D721Med (cell line): ENCODE data around the gene NR2F1-AS1.

Source experiments
- DNase-seq: peaks from one replicate; pipeline ENCODE4 v3.0.0; 2011; ENCODE audit warnings: low spot score; ENCODE audit not compliant: insufficient read length
- FAIRE-seq: peaks from 2 replicates; lab custom pipeline; 2011; peaks lifted over from hg19 to GRCh38; lab: Jason Lieb, UNC
- TF ChIP-seq, protein P1 (sequence below): IDR thresholded peaks from 2 replicates; pipeline ENCODE4 v1.5.1; 2012; ENCODE audit warnings: mild to moderate bottlenecking, control low read depth; ENCODE audit not compliant: insufficient read depth; ENCODE audit errors: missing control alignments

The NR2F1-AS1 gene

GRCh38 chr5:93503598-93504067 is 77.4 kb downstream of the NR2F1-AS1 start:
- FAIRE-seq (no peak), DNase-seq (no peak)
- TF ChIP-seq, protein P1, sequence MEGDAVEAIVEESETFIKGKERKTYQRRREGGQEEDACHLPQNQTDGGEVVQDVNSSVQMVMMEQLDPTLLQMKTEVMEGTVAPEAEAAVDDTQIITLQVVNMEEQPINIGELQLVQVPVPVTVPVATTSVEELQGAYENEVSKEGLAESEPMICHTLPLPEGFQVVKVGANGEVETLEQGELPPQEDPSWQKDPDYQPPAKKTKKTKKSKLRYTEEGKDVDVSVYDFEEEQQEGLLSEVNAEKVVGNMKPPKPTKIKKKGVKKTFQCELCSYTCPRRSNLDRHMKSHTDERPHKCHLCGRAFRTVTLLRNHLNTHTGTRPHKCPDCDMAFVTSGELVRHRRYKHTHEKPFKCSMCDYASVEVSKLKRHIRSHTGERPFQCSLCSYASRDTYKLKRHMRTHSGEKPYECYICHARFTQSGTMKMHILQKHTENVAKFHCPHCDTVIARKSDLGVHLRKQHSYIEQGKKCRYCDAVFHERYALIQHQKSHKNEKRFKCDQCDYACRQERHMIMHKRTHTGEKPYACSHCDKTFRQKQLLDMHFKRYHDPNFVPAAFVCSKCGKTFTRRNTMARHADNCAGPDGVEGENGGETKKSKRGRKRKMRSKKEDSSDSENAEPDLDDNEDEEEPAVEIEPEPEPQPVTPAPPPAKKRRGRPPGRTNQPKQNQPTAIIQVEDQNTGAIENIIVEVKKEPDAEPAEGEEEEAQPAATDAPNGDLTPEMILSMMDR = no peak

- DNase-seq (no peak), FAIRE-seq (no peak)
- TF ChIP-seq, protein P1 = no peak
Measured at GRCh38 chr5:93497096-93497495, 83.9 kb downstream of the NR2F1-AS1 start.

- no peak for FAIRE-seq
- TF ChIP-seq, protein P1 = no peak
- DNase-seq = no peak
Measured at GRCh38 chr5:93479982-93480509, 101.0 kb downstream of the NR2F1-AS1 start.

DNA sequence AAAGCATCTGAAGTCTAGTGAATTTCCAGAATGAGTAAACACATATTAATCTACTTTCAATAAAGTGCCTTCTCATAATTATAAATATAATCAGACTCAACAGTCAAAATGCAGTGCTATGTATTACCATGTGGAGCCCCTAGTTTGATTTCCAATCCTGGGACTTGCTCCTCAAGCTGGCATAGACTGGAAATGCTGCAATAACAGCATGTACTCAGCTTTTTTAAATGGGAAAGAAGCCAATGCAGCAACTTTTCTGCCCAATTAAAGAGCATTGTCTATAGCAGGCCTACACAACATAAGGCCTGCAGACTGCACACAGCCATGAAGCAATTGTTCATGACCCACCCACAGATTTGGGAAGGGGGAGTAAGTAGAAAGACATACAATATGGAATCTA is 103.2 kb downstream of the NR2F1-AS1 start:
- no peak for DNase-seq
- TF ChIP-seq, protein P1 = no peak
- FAIRE-seq = no peak

GRCh38 chr5:93476251-93476742 is 104.7 kb downstream of the NR2F1-AS1 start:
- TF ChIP-seq, protein P1 = no peak
- DNase-seq (no peak), FAIRE-seq (no peak)

- no peak for FAIRE-seq
Measured at GRCh38 chr5:93462916-93463315, 118.1 kb downstream of the NR2F1-AS1 start.

DNA sequence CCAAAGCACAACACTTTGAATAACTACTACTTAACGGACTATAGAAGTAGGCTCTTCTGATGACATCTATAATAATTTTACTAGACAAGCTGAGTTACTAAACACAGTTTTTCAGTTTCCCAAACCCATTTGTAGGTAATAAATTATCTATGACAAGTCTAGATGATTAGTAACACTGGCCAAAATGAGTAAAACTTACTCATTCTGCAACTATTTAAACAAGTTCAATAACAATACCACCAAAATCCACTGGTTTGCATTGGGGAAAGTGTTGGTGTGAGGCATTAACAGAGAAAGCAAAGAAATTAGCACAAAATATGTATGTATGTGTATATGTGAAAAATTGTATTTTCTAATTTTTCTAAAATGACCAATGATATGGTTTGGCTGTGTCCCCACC is 119.3 kb downstream of the NR2F1-AS1 start:
- no peak for DNase-seq
- no peak for FAIRE-seq
- TF ChIP-seq, protein P1 = no peak

More at GRCh38 chr5:93462916-93463315, 118.1 kb downstream of the NR2F1-AS1 start:
- DNase-seq = no peak
- TF ChIP-seq, protein P1 = no peak
